ENCODE measurements around the gene WNT7B.

WNT7B gene

DNA sequence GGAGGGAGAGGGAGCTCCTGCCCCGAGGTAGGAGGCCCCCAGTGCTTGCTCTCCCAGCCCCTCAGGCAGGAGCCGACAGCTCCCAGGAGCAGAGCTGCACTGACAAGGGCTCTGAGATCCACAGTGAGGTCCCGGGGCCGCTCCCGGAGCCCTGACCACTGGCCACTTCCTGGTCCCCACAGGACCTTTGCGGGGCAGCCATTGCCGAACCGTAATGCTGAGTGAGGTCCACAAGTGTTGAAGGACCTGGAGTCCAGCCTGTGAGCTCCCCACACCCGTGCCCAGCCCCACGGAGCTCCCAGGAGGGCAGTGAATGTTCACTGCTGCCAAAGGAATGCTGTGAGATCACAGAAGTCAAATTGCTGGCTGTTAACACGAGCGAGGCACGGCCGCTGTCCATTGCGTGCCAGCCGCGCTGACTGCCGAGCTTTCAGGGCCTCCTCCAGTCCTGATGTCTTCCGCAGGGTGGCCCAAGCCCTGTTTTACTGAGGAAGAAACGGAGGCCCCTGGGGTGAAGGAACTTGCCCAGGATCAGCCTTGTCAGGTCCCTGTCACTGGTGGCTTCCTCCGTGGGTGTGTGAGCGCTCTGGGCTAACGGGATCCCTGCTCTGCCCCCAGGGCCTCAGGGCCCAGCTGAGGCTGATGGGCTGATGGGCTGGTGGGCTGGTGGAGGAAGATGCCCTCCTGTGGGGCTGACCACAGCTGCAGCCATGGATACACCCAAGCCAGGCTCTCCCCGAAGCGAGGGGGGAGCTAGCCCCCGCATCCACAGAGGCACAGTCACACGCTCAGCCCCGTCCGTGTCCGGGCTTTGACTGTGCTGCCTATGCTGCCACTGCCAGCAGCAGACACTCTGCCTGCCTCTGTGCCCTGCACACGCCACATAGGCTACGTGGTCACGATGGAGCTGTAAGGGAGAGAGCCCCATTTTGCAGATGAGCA lies 70.8 kb downstream of the WNT7B start:
- TF ChIP-seq, protein P1, sequence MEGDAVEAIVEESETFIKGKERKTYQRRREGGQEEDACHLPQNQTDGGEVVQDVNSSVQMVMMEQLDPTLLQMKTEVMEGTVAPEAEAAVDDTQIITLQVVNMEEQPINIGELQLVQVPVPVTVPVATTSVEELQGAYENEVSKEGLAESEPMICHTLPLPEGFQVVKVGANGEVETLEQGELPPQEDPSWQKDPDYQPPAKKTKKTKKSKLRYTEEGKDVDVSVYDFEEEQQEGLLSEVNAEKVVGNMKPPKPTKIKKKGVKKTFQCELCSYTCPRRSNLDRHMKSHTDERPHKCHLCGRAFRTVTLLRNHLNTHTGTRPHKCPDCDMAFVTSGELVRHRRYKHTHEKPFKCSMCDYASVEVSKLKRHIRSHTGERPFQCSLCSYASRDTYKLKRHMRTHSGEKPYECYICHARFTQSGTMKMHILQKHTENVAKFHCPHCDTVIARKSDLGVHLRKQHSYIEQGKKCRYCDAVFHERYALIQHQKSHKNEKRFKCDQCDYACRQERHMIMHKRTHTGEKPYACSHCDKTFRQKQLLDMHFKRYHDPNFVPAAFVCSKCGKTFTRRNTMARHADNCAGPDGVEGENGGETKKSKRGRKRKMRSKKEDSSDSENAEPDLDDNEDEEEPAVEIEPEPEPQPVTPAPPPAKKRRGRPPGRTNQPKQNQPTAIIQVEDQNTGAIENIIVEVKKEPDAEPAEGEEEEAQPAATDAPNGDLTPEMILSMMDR (IDR thresholded peaks at IDR 0.05): no peak
- no peaks in the 10 kb centered on the region for H3K9me3 ChIP-seq
- peak in 1 of 2 donors; percentile 74 for DNase-seq
- H3K4me1 ChIP-seq: peaks cover 0 to 29% (median 23%) of the 10 kb centered on the region in 4 donors
- peaks cover 0 to 49% of the 10 kb centered on the region in 2 donors for H3K27me3 ChIP-seq
- no peak overlapping the region for H3K27ac ChIP-seq
- H3K36me3 ChIP-seq: no peaks in the 10 kb centered on the region
- H3K4me3 ChIP-seq: peak overlapping the region in 1 of 2 donors; percentile 38
- intact Hi-C loops (cut with DNase I; ENCODE audit: low total_unique reads): no loop called here

DNA sequence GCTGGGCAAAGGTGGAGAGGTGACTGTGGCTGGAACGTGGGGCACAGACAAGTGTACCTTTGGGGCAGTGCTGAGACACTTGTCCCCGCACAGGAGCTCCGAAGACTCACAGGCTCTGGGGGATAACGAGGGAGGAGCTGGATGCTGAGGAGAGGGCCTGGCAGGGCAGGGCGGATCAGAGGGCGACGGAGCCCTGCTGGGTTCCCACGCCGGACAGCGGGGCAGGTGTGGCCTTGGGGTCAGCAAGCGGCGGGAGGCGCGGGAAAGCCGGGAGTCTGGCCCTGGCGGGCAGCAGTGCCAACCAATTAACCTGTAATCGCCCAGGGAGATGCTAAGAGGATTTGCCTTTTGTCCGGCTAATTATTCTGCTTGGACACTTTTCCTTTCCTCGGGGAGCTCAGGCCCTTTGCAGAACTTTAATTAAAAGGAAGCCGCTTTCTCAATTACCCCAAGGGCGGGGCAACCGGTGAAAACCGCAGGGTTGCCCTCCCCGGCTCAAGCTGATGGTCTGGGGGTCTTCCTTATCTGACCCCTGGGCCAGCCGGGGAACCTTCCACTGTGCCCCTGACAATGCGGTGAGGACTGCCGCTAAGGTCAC lies 71.5 kb downstream of the WNT7B start:
- intact Hi-C loops (cut with DNase I; ENCODE audit: low total_unique reads): no loop called here
- no peaks in the 10 kb centered on the region for H3K36me3 ChIP-seq
- TF ChIP-seq, protein P1 (IDR thresholded peaks at IDR 0.05): no peak
- no peak for DNase-seq
- H3K27ac ChIP-seq: no peak overlapping the region
- H3K4me1 ChIP-seq: peaks cover 0 to 29% (median 23%) of the 10 kb centered on the region in 4 donors
- H3K9me3 ChIP-seq: no peaks in the 10 kb centered on the region
- peaks cover 0 to 50% of the 10 kb centered on the region in 2 donors for H3K27me3 ChIP-seq
- peak overlapping the region in 1 of 2 donors; percentile 38 for H3K4me3 ChIP-seq

DNA sequence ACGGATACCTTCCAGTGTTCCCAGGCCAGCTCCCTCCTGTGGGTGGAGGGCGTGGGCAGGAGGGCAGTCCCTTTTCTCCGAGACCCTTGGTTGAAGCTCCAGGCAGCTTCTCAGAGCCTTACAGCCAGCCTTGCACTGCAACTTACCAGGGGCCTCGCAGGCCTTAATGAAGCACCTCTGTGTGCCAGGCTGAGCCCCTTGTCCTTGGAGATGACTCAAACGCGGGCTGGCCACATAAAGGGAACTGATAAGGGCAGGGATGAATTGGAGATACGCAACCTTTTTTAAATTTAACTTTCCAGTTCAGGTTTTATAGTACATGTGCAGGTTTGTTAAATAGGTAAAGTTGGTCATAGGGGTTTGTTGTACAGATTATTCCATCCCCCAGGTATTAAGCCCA lies 72.7 kb downstream of the WNT7B start:
- Histone ChIP-seq H3K27ac (no peak overlapping the region), H3K4me1 (peaks cover 0 to 29% (median 23%) of the 10 kb centered on the region in 4 donors), H3K36me3 (no peaks in the 10 kb centered on the region), H3K27me3 (peaks cover 0 to 54% of the 10 kb centered on the region in 2 donors), H3K4me3 (no peak overlapping the region), H3K9me3 (no peaks in the 10 kb centered on the region)
- intact Hi-C loops (cut with DNase I; ENCODE audit: low total_unique reads): no loop called here
- TF ChIP-seq, protein P1 (IDR thresholded peaks at IDR 0.05): no peak
- DNase-seq: no peak

DNA sequence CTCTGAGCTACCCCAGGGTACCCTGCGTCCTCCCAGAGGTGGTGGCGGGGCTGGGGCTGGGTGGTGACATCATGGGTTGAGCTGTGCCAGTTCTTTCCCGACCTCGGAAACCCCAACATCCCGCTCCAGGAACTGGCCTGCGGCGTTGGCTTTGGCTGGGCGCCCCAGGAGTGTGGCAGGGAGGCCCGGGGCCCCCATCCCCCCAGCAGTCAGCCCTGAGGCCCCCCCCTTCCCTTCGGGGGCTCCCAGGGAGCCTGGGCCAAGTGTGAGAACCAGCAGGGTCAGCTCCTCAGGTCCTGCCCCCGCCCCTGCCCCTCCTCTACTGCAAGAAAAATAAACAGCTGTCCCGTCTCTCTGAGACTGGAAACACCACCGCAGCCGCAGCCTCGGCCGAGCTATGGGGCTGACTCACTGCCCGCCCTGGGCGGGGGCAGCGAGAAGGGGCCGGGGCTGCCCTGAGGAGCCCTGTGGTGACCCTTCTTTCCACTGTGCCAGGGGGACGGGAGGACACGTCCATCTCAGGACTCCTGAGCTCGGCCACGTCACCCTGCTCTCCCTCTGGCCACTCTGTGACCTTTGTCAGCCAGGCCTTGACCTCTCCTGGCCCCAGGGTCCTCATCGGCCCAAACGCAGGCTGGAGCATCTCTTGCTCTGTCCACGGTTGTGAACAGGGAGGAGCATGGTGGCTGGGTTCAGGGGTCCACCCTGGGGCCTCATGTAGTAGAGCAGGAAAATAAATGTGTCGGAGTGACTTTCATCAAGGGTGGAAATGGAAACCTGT lies 73.4 kb downstream of the WNT7B start:
- peaks cover 0 to 54% of the 10 kb centered on the region in 2 donors for H3K27me3 ChIP-seq

DNA sequence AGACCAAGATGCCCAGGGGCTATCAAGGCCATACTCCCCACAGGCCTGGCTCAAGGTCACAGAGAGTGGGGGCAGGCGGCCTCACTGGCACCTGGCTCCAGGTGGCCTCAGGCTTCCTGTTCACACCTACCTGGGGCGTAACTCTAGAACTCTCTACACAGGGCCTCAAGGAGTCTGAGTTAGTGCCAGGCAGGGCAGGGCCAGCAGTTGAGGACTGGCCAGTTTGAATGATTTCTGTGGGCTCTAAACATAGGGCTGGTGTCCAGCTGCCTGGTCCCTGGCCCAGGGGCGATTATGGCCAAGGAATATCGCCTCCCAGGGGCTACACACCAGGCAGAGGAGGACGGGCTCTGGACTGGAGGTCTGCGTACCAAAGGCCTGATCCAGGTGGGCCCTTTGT lies 79.2 kb downstream of the WNT7B start:
- Histone ChIP-seq H3K9me3 (no peaks in the 10 kb centered on the region), H3K27me3 (peaks cover 0 to 74% of the 10 kb centered on the region in 2 donors), H3K36me3 (no peaks in the 10 kb centered on the region), H3K4me1 (peaks cover 0 to 13% (median 0%) of the 10 kb centered on the region in 4 donors), H3K4me3 (no peak overlapping the region), H3K27ac (no peak overlapping the region)
- intact Hi-C loops (cut with DNase I; ENCODE audit: low total_unique reads): no loop called here
- no peak for DNase-seq
- TF ChIP-seq, protein P1 (IDR thresholded peaks at IDR 0.05): no peak

More for the DNA sequence above, 73.4 kb downstream of the WNT7B start:
- DNase-seq: no peak
- peaks cover 0 to 29% (median 23%) of the 10 kb centered on the region in 4 donors for H3K4me1 ChIP-seq
- TF ChIP-seq, protein P1 (IDR thresholded peaks at IDR 0.05): no peak
- H3K4me3 ChIP-seq: no peak overlapping the region
- no peak overlapping the region for H3K27ac ChIP-seq
- intact Hi-C loops (cut with DNase I; ENCODE audit: low total_unique reads): no loop called here
- H3K36me3 ChIP-seq: no peaks in the 10 kb centered on the region
- no peaks in the 10 kb centered on the region for H3K9me3 ChIP-seq

Data from tibial artery (tissue), 4 donors.